AG09319 (cell line): ENCODE results near the gene SETD2.
A peak's percentile ranks its signal among the peaks of the same experiment; 100 is the strongest.

Source experiments
- DNase-seq: peaks from one replicate; pipeline ENCODE4 v3.0.0-alpha.2; 2010; ENCODE audit warnings: low read depth; ENCODE audit errors: extremely low read depth
- TF ChIP-seq, protein P1 (sequence below): IDR thresholded peaks from 2 replicates; pipeline ENCODE4 v1.5.1; 2011; ENCODE audit warnings: low read depth, mild to moderate bottlenecking, inconsistent platforms, low read length, moderate library complexity

The SETD2 gene

DNA sequence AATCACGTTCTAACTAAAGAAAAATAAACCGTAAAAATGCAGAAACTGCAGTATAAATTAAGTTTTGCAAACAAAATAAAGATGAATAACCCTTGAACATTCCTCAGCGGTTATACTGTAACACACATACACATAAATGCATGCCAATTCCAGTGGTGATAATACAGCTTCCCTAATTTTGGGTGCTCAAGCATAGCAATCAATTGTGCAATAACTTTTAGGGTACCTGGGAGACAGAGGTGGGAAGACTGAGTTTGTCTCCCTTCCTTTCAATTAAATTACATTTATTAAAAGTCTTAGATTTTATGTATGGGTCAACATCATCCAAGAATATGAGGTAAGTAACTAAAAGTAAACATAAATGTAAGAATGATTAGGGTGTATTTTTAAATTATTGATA, 71.8 kb downstream of the SETD2 start:
- TF ChIP-seq, protein P1, sequence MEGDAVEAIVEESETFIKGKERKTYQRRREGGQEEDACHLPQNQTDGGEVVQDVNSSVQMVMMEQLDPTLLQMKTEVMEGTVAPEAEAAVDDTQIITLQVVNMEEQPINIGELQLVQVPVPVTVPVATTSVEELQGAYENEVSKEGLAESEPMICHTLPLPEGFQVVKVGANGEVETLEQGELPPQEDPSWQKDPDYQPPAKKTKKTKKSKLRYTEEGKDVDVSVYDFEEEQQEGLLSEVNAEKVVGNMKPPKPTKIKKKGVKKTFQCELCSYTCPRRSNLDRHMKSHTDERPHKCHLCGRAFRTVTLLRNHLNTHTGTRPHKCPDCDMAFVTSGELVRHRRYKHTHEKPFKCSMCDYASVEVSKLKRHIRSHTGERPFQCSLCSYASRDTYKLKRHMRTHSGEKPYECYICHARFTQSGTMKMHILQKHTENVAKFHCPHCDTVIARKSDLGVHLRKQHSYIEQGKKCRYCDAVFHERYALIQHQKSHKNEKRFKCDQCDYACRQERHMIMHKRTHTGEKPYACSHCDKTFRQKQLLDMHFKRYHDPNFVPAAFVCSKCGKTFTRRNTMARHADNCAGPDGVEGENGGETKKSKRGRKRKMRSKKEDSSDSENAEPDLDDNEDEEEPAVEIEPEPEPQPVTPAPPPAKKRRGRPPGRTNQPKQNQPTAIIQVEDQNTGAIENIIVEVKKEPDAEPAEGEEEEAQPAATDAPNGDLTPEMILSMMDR: no peak
- DNase-seq: no peak

DNA sequence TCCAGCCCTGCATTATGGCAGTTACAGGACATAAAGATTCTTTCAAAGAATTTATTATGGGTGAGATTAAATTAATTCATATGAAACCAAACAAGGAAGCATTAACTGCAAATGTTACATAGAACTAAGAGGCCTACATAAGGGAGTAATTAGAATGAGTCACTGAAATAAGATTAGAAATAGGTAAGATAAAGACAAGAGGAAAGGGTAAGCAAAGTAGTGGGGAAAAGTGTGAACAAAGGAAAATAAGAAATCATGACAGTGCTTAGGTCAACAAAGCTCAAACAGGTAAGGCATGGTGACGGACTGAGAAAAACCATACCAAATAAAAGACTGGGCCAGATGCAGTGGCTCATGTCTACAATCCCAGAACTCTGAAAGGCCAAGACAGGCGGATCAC, 74.3 kb downstream of the SETD2 start:
- no peak for DNase-seq
- TF ChIP-seq, protein P1: no peak

DNA sequence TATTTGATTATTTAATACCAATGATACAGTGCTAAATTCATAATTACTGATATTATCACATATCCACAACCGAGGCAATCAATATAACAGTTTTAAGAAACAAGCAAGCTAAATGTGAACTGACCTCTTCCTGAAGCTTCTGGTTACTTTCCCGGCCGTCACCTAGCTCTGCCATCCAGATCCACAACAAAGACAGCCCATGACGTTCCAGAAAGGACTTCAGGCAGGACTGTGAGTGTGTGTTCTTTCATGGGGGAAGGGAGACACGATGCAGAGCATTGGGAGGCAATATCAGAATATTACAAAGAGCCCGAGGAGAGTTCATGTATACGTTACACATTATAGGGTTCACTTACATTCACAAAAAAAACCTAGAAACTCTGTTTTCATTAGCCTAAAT, 77.8 kb downstream of the SETD2 start:
- no peak for DNase-seq
- TF ChIP-seq, protein P1: no peak

DNA sequence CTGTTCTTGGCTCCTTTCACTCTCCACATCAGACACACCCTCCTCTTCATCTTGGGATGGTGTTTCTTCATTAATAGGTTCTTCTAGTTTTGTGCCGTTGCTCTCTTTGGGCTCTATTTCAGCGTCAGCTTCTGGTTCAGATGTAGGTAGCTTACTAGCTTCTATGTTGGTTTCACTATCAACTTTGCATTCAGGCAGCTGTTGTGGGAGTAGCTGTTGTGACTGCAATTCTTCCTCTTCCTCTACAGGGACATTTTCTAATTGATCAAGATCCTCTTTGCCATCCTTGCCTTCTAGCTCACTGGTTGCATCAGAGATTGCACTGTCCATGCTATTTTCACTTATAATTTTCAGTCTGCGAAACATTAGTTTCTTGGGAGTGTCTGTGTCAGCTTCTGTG, 80.1 kb downstream of the SETD2 start:
- TF ChIP-seq, protein P1: no peak
- no peak for DNase-seq

GRCh38 chr3:47082519-47082918, 81.4 kb downstream of the SETD2 start:
- DNase-seq: peak; percentile 34
- TF ChIP-seq, protein P1: no peak

GRCh38 chr3:47079432-47079831, 84.5 kb downstream of the SETD2 start:
- DNase-seq: no peak
- TF ChIP-seq, protein P1: no peak

- no peak for DNase-seq
- TF ChIP-seq, protein P1: no peak
Observed at GRCh38 chr3:47073685-47074084, 90.2 kb downstream of the SETD2 start.
